NCI-H345 treated with DMSO at 0.1 percent for 48 hours (cell line): Measurements from ENCODE around the gene VPS13C.
"Not testable (repeated sequence)": the region's sequence is repeated elsewhere in the genome, so short reads cannot be mapped to it uniquely, and the experiment has no call there.

Experiments used
- DNase-seq: peaks from one replicate; lab custom pipeline; 2025; ENCODE audit not compliant: unreplicated experiment; lab: John Stamatoyannopoulos, UW

The VPS13C gene

GRCh38 chr15:62071711-62072308 lies 11.6 kb upstream of the VPS13C start:
- no peak for DNase-seq

- no peak for DNase-seq
These were observed 9.3 kb upstream of the VPS13C start for GRCh38 chr15:62069551-62069950.

GRCh38 chr15:62068810-62069167 lies 8.5 kb upstream of the VPS13C start:
- no peak for DNase-seq

- DNase-seq: no peak
These were observed 8.0 kb upstream of the VPS13C start for GRCh38 chr15:62068071-62068809.

GRCh38 chr15:62067448-62068044 lies 7.3 kb upstream of the VPS13C start:
- DNase-seq: no peak

GRCh38 chr15:62066663-62067447 lies 6.6 kb upstream of the VPS13C start, which contains the start of gene C2CD4A:
Gene C2CD4A (plus strand): TSS chr15:62066977. CDS start chr15:62067614, 637 bp downstream.
- peak; percentile 82 for DNase-seq

GRCh38 chr15:62063825-62064635 lies 3.8 kb upstream of the VPS13C start:
- no peak for DNase-seq

GRCh38 chr15:62060896-62061280 lies 641 bp upstream of the VPS13C start:
- no peak for DNase-seq

GRCh38 chr15:62059816-62060112 lies 483 bp downstream of the VPS13C start:
- no peak for DNase-seq

- no peak for DNase-seq
These were observed 985 bp downstream of the VPS13C start for GRCh38 chr15:62059108-62059815.

GRCh38 chr15:62058327-62059028 lies 1.8 kb downstream of the VPS13C start:
- no peak for DNase-seq

GRCh38 chr15:62057341-62057980 lies 2.8 kb downstream of the VPS13C start:
- no peak for DNase-seq

- DNase-seq: no peak
These were observed 5.3 kb downstream of the VPS13C start for GRCh38 chr15:62054979-62055378.

GRCh38 chr15:62053439-62054085 lies 6.7 kb downstream of the VPS13C start:
- no peak for DNase-seq

GRCh38 chr15:62052713-62053112 lies 7.5 kb downstream of the VPS13C start:
- no peak for DNase-seq

GRCh38 chr15:62051166-62051565 lies 9.1 kb downstream of the VPS13C start:
- DNase-seq: no peak

- no peak for DNase-seq
These were observed 10.1 kb downstream of the VPS13C start for GRCh38 chr15:62050115-62050514.

- DNase-seq: not testable (repeated sequence)
These were observed 12.0 kb downstream of the VPS13C start for GRCh38 chr15:62048254-62048653.
